H9 (cell line): ENCODE data around the gene FARS2. TPM values are rescaled to one million over a fixed set of nuclear protein-coding genes. Genes with fewer than 3 reads are reported as not detected.

Experiments used
- DNase-seq: peaks from one replicate; pipeline ENCODE4 v3.0.0-alpha.2; 2017
- H2AFZ ChIP-seq: one replicate; pipeline ENCODE4 v1.6.1; 2013; ENCODE audit warnings: mild to moderate bottlenecking, low read length, control low read depth, moderate library complexity
- H2AK5ac ChIP-seq: 2 replicates; pipeline ENCODE4 v1.6.1; 2013; ENCODE audit warnings: low read length, control low read depth, mixed read lengths; ENCODE audit not compliant: insufficient read length
- H2BK120ac ChIP-seq: one replicate; pipeline ENCODE4 v1.6.1; 2013; ENCODE audit warnings: low read depth, mild to moderate bottlenecking, low read length, control low read depth, inconsistent platforms; ENCODE audit not compliant: poor library complexity, severe bottlenecking
- H2BK12ac ChIP-seq: 2 replicates; pipeline ENCODE4 v1.6.1; 2013; ENCODE audit warnings: low read length, control low read depth, mixed read lengths, low read depth; ENCODE audit not compliant: insufficient read length
- H2BK15ac ChIP-seq: 2 replicates; pipeline ENCODE4 v1.6.1; 2013; ENCODE audit warnings: low read depth, low read length, control low read depth
- H2BK20ac ChIP-seq: one replicate; pipeline ENCODE4 v1.6.1; 2013; ENCODE audit warnings: low read depth, mild to moderate bottlenecking, low read length, control low read depth, inconsistent platforms; ENCODE audit not compliant: poor library complexity, severe bottlenecking
- H2BK5ac ChIP-seq: 2 replicates; pipeline ENCODE4 v1.6.1; 2013; ENCODE audit warnings: low read length, control low read depth, mixed read lengths; ENCODE audit not compliant: insufficient read length
- H3K14ac ChIP-seq: 2 replicates; pipeline ENCODE4 v1.6.1; 2013; ENCODE audit warnings: low read length, control low read depth; ENCODE audit not compliant: insufficient read depth
- H3K18ac ChIP-seq: 2 replicates; pipeline ENCODE4 v1.6.1; 2013; ENCODE audit warnings: low read depth, mild to moderate bottlenecking, mixed read lengths, low read length, control low read depth; ENCODE audit not compliant: insufficient read length
- H3K23ac ChIP-seq: 2 replicates; pipeline ENCODE4 v1.6.1; 2013; ENCODE audit warnings: low read length, control low read depth, mixed read lengths, low read depth; ENCODE audit not compliant: insufficient read length
- H3K23me2 ChIP-seq: 2 replicates; pipeline ENCODE4 v1.6.1; 2013; ENCODE audit warnings: low read depth, mild to moderate bottlenecking, mixed read lengths, low read length, control low read depth; ENCODE audit not compliant: insufficient read length, poor library complexity, severe bottlenecking
- H3K27ac ChIP-seq: 2 replicates; pipeline ENCODE4 v1.5.1; 2013; ENCODE audit warnings: low read length, control low read depth, mixed read lengths, low read depth; ENCODE audit not compliant: insufficient read length
- H3K27me3 ChIP-seq: 2 replicates; pipeline ENCODE4 v1.6.1; 2013; ENCODE audit warnings: low read length, control low read depth, inconsistent platforms; ENCODE audit not compliant: insufficient read depth
- H3K4ac ChIP-seq: 2 replicates; pipeline ENCODE4 v1.6.1; 2013; ENCODE audit warnings: low read depth, mild to moderate bottlenecking, control low read depth, inconsistent platforms, low read length, moderate library complexity
- H3K4me1 ChIP-seq: 2 replicates; pipeline ENCODE4 v1.6.1; 2013; ENCODE audit warnings: low read length, control low read depth, inconsistent platforms; ENCODE audit not compliant: insufficient read depth
- H3K4me2 ChIP-seq: 2 replicates; pipeline ENCODE4 v1.6.1; 2013; ENCODE audit warnings: low read length, control low read depth, mixed read lengths; ENCODE audit not compliant: insufficient read length, insufficient read depth
- H3K56ac ChIP-seq: 2 replicates; pipeline ENCODE4 v1.6.1; 2013; ENCODE audit warnings: low read depth, mild to moderate bottlenecking, mixed read lengths, low read length, control low read depth; ENCODE audit not compliant: insufficient read length
- H3K79me1 ChIP-seq: 2 replicates; pipeline ENCODE4 v1.6.1; 2013; ENCODE audit warnings: low read depth, mild to moderate bottlenecking, moderate library complexity, low read length, control low read depth, inconsistent platforms; ENCODE audit not compliant: insufficient read depth, poor library complexity, severe bottlenecking
- H3K79me2 ChIP-seq: 2 replicates; pipeline ENCODE4 v1.6.1; 2013; ENCODE audit warnings: low read length, control low read depth, inconsistent platforms; ENCODE audit not compliant: insufficient read depth
- H3K9ac ChIP-seq: 2 replicates; pipeline ENCODE4 v1.6.1; 2013; ENCODE audit warnings: low read length, control low read depth, mixed read lengths; ENCODE audit not compliant: insufficient read length; ENCODE audit errors: extremely low read depth
- H3K9me3 ChIP-seq: one replicate; pipeline ENCODE4 v1.6.1; 2013; ENCODE audit warnings: low read depth, low read length, inconsistent platforms; ENCODE audit not compliant: control insufficient read depth
- H3T11ph ChIP-seq: one replicate; pipeline ENCODE4 v1.6.1; 2013; ENCODE audit warnings: mild to moderate bottlenecking, low read length, control low read depth, inconsistent platforms
- H4K20me1 ChIP-seq: one replicate; pipeline ENCODE4 v1.6.1; 2013; ENCODE audit not compliant: control insufficient read depth, insufficient read length, insufficient read depth
- H4K5ac ChIP-seq: 2 replicates; pipeline ENCODE4 v1.6.1; 2013; ENCODE audit warnings: low read depth, mild to moderate bottlenecking, mixed read lengths, low read length, control low read depth; ENCODE audit not compliant: insufficient read length
- H4K8ac ChIP-seq: replicated peaks from 2 replicates; pipeline ENCODE4 v1.6.1; 2013; ENCODE audit warnings: low read length, control low read depth, mixed read lengths, low read depth; ENCODE audit not compliant: insufficient read length
- H4K91ac ChIP-seq: 2 replicates; pipeline ENCODE4 v1.6.1; 2013; ENCODE audit warnings: low read depth, mild to moderate bottlenecking, moderate library complexity, mixed read lengths, low read length, control low read depth; ENCODE audit not compliant: insufficient read length
- H3K27ac Mint-ChIP-seq, 3 experiments: 2 replicates in 2 of 3; 3 replicates in 1 of 3; pipeline ENCODE4 v1.8.0; 2020 to 2021; ENCODE audit warnings: mixed read lengths in 3 of 3, mild to moderate bottlenecking in 1 of 3, moderate library complexity in 1 of 3
- H3K27me3 Mint-ChIP-seq: 2 replicates; pipeline ENCODE4 v1.8.0; 2021; ENCODE audit warnings: low read depth, mild to moderate bottlenecking, moderate library complexity, mixed read lengths
- H3K36me3 Mint-ChIP-seq, 3 experiments: 2 replicates in 2 of 3; 3 replicates in 1 of 3; pipeline ENCODE4 v1.8.0; 2020 to 2021; ENCODE audit warnings: low read depth in 3 of 3, mixed read lengths in 3 of 3; ENCODE audit not compliant: insufficient read depth in 1 of 3
- H3K4me1 Mint-ChIP-seq, 2 experiments: 2 replicates each; pipeline ENCODE4 v1.8.0; 2020; ENCODE audit warnings: mixed read lengths in 2 of 2
- H3K4me3 Mint-ChIP-seq, 2 experiments: 2 replicates in 1 of 2; 3 replicates in 1 of 2; pipeline ENCODE4 v1.8.0; 2020 to 2021; ENCODE audit warnings: mild to moderate bottlenecking in 2 of 2, mixed read lengths in 2 of 2, moderate library complexity in 1 of 2
- H3K9me3 Mint-ChIP-seq, 2 experiments: 2 replicates in 1 of 2; 3 replicates in 1 of 2; pipeline ENCODE4 v1.8.0; 2020; ENCODE audit warnings: mild to moderate bottlenecking in 2 of 2, mixed read lengths in 2 of 2, moderate library complexity in 1 of 2
- CTCF ChIP-seq: fragments of 200-600 bp; sonication (generic); conservative IDR thresholded peaks from 3 replicates; pipeline ENCODE4 v1.8.0; 2021; ENCODE audit warnings: antibody characterized with exemption, mild to moderate bottlenecking
- WGBS: extraction: QIAGEN DNeasy Blood & Tissue Kit; methylation state at CpG from one replicate; pipeline ENCODE4 v1.1.7; 2013; ENCODE audit warnings: missing lambda C conversion rate, low lambda C conversion rate, mixed read lengths; ENCODE audit not compliant: insufficient read length; ENCODE audit errors: extremely low coverage; 5-methylcytosine and 5-hydroxymethylcytosine counted together
- total RNA-seq: library from RNA; stranded (reverse); gene quantifications from 2 replicates; pipeline ENCODE4 v1.2.1, GENCODE V29; 2021

The FARS2 gene
- total RNA-seq, 1 experiment from 2014 or later, result 8.5 TPM

GRCh38 chr6:5670811-5671561, 409.7 kb downstream of the FARS2 start:
- Histone ChIP-seq H3K9ac (no peak overlapping the region), H2BK15ac (no peak overlapping the region), H4K91ac (no peak overlapping the region), H2BK120ac (no peak overlapping the region), H3K79me2 (no peaks in the 10 kb centered on the region), H3K27me3 (no peaks in the 10 kb centered on the region), H3K27ac (no peak overlapping the region), H2AFZ (no peak overlapping the region), H4K20me1 (no peaks in the 10 kb centered on the region), H3T11ph (no peak overlapping the region), H3K23ac (no peak overlapping the region), H2AK5ac (no peak overlapping the region), H4K8ac (no peak overlapping the region), H3K18ac (no peak overlapping the region), H2BK20ac (no peak overlapping the region), H3K79me1 (no peaks in the 10 kb centered on the region), H3K4me1 (peaks cover 13% of the 10 kb centered on the region), H3K56ac (no peak overlapping the region), H3K9me3 (no peaks in the 10 kb centered on the region), H3K14ac (no peak overlapping the region), H2BK12ac (no peak overlapping the region), H3K4ac (no peak overlapping the region), H3K23me2 (no peaks in the 10 kb centered on the region), H4K5ac (no peak overlapping the region), H2BK5ac (no peak overlapping the region), H3K4me2 (no peak overlapping the region)
- Mint-ChIP-seq H3K4me3 (no peak overlapping the region), H3K9me3 (no peaks in the 10 kb centered on the region), H3K36me3 (no peaks in the 10 kb centered on the region), H3K4me1 (peaks cover 25 to 38% of the 10 kb centered on the region in 2 experiments), H3K27ac (peak overlapping the region in 1 of 3 experiments; percentile 59; a peak in 1 of 7 replicates), H3K27me3 (no peaks in the 10 kb centered on the region)
- no peak for DNase-seq
- no peak for TF ChIP-seq CTCF
- no CpG with 5 or more reads among the region's 7 CpGs for WGBS
